GM21381 (cell line): ENCODE measurements around the gene TIAM1.
A peak's percentile ranks its signal among the peaks of the same experiment; 100 is the strongest.

ENCODE experiments used
- ATAC-seq: cut with Tn5 transposase; IDR thresholded peaks from one replicate; pipeline ENCODE4 v1.9.1; 2021; ENCODE audit warnings: mild to moderate bottlenecking, moderate library complexity; ENCODE audit not compliant: unreplicated experiment

The TIAM1 gene

DNA sequence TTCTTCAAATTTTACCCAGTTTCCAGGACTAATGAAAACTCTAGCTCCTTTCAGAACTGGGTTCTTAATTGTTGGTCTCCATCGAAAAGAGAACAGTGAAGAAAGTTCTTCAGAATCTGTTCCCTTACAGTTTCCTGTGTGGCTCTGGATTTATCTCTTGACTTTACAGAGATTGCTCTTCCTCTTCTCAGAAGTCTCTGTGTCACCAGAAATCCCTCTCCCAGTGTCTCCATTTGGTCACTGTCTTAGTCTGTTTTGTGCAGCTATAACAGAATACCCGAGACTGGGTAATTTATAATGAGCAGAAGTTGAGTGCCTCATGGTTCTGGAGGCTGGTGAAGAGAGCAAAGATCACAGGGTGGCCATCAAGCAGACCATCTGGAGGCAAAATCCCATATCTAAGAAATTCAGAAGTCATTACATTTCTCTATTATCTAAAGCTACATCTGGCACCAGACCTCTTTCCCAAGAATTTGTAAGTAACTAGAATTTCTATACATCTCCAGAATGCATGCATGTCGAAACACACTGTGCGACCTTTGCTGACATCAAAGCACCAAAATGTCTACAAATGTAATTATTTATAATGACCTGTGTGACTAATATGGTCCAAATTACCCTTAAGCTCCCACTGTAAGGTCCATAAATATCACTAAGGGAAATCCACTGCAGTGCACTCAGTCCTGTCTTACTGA, 240.3 kb downstream of the TIAM1 start:
- ATAC-seq, result no peak

DNA sequence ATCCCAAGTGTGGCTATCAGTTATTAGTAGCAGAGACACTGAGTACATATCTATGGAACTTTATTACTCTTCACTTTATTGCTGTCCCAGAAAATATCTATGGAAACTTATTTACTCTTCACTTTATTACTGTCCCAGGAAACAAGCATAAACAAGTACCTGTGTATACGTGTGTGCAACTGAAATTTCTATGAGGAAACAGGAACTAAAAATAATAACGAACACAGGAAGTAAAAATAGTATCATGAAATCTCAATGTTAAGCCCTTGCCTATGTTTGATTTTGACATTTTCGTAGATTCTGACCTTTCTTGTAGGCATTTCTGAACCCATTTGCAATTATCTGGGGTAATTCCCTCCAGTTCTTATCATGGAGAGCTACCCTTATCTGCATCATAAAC, 240.9 kb downstream of the TIAM1 start:
- ATAC-seq, result no peak

- no peak for ATAC-seq
Measured at GRCh38 chr21:31099122-31099521, 244.9 kb downstream of the TIAM1 start.

DNA sequence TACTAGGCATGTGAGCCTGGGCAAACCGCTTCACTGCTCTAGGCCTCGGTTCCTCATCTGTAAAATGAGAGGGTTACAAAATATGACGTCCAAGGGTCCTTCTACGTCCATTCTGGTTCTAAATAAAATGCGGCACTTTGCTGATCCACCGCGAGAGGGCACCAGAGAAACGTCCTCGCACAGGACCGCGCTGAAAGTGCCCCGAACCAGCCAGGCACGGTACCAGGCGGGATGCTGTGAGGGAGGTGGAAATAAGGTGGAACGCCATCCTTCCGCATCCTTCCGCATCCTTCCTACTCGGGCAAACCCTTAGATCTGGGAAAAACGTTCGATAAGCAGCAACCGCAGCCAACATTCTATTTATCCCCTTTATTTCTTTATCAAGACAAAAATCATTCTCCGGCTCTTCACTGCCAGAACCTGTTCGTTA, 245.5 kb downstream of the TIAM1 start:
- ATAC-seq, result no peak

- ATAC-seq, result no peak
Measured at GRCh38 chr21:31092832-31093625, 251.0 kb downstream of the TIAM1 start.

GRCh38 chr21:31090376-31090775, 253.7 kb downstream of the TIAM1 start:
- no peak for ATAC-seq

- ATAC-seq, result no peak
Measured at GRCh38 chr21:31088474-31088751, 255.6 kb downstream of the TIAM1 start.

GRCh38 chr21:31087639-31088473, 256.2 kb downstream of the TIAM1 start:
- ATAC-seq, result no peak

DNA sequence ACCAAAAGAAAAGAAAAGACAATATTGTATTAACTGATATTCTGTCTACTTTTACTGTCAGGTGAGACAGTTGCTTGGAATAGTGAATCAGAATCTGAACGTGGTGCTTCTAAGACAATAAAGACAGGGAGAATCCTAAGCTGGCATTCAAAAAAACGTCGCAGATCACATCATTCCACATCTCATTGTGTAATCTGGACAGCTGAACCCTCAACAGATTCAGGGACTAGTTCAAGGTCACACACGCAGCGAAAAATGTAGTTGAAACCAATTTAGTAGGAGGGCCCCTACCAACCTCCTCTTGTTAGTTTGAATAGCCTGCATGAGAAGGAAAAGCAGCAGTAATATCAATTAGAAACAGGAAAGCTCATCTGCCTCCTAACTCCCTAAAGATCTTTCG, 259.4 kb downstream of the TIAM1 start:
- no peak for ATAC-seq

GRCh38 chr21:31078796-31079195, 265.3 kb downstream of the TIAM1 start:
- ATAC-seq, result peak; percentile 69

- ATAC-seq, result no peak
Measured at GRCh38 chr21:31078216-31078615, 265.8 kb downstream of the TIAM1 start.

GRCh38 chr21:31075848-31076247, 268.2 kb downstream of the TIAM1 start:
- no peak for ATAC-seq

DNA sequence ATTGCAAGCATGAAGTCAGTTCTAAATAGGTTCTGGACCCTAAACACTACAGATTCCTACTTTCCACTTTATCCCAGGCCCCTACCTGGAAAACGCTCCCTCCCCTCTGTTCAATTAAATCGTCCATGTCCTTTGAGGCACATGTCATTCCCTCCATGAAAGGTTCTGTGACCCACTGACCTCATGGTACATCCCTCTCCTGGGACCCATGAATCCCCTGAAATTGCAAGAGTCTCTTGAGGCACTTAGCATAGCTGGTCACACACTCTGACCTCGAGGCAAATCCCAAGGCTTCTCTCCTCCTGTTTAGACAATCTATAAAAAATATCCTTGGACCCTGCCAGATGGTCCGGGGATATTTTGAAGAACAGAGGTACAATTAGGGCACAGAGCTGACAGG, 271.5 kb downstream of the TIAM1 start:
- ATAC-seq, result no peak
